Common myeloid progenitor, CD34-positive (primary cell): ENCODE results near the gene MTOR.

Experiments used
- CTCF ChIA-PET: fragments of 350-600 bp; sonication (Branson Sonifier 250); formaldehyde crosslinking; loops from one replicate; lab custom pipeline; 2021; ENCODE audit warnings: antibody characterized with exemption; lab: Charles Lee
- POLR2A ChIA-PET: fragments of 350-600 bp; sonication (Branson Sonifier 250); formaldehyde crosslinking; loops from one replicate; lab custom pipeline; 2021; ENCODE audit warnings: antibody characterized with exemption; lab: Charles Lee
- DNase-seq, 3 donors: peaks; one replicate each; pipeline versions ENCODE4 v3.0.0 to v3.0.0-alpha.2; 2013
- H3K27ac ChIP-seq, 2 experiments: 1 replicate in 1 of 2; 2 replicates in 1 of 2; pipeline ENCODE4 v1.7.0; 2013; ENCODE audit warnings: inconsistent platforms in 2 of 2, low read length in 2 of 2, mild to moderate bottlenecking in 2 of 2, low read depth in 1 of 2, moderate library complexity in 1 of 2; ENCODE audit not compliant: severe bottlenecking in 2 of 2, insufficient read depth in 1 of 2, poor library complexity in 1 of 2
- H3K27me3 ChIP-seq, 5 experiments: replicated peaks in 2 of 5; 1 replicate in 3 of 5; 2 replicates in 2 of 5; pipeline versions ENCODE4 v1.6.1 to v1.7.0; 2013; ENCODE audit warnings: low read length in 4 of 5, mild to moderate bottlenecking in 2 of 5, moderate library complexity in 2 of 5, inconsistent platforms in 1 of 5; ENCODE audit not compliant: insufficient read depth in 5 of 5, control insufficient read depth in 4 of 5
- H3K36me3 ChIP-seq, 4 experiments: 1 replicate in 2 of 4; 2 replicates in 2 of 4; pipeline versions ENCODE4 v1.6.1 to v1.7.0; 2013; ENCODE audit warnings: low read length in 3 of 4, control low read depth in 1 of 4, mild to moderate bottlenecking in 1 of 4; ENCODE audit not compliant: control insufficient read depth in 4 of 4, insufficient read depth in 4 of 4
- H3K4me1 ChIP-seq, 4 experiments: 1 replicate in 3 of 4; 2 replicates in 1 of 4; pipeline versions ENCODE4 v1.6.1 to v1.7.1; 2013; ENCODE audit warnings: low read length in 3 of 4, mild to moderate bottlenecking in 3 of 4, control low read depth in 1 of 4, inconsistent platforms in 1 of 4, moderate library complexity in 1 of 4; ENCODE audit not compliant: control insufficient read depth in 4 of 4, insufficient read depth in 4 of 4; ENCODE audit errors: control extremely low read depth in 1 of 4
- H3K4me3 ChIP-seq, 7 experiments: 1 replicate in 4 of 7; 2 replicates in 3 of 7; pipeline versions ENCODE4 v1.5.1 to v1.7.0; 2013; ENCODE audit warnings: mild to moderate bottlenecking in 7 of 7, low read length in 6 of 7, moderate library complexity in 6 of 7, inconsistent platforms in 2 of 7, low read depth in 2 of 7, control low read depth in 1 of 7; ENCODE audit not compliant: insufficient read depth in 4 of 7, control insufficient read depth in 1 of 7; ENCODE audit errors: extremely low read depth in 1 of 7
- H3K9me3 ChIP-seq, 5 experiments: 1 replicate in 4 of 5; 2 replicates in 1 of 5; pipeline versions ENCODE4 v1.6.1 to v1.7.1; 2013; ENCODE audit warnings: low read length in 4 of 5, mild to moderate bottlenecking in 2 of 5, inconsistent platforms in 1 of 5, low read depth in 1 of 5, moderate library complexity in 1 of 5; ENCODE audit not compliant: control insufficient read depth in 4 of 5, insufficient read depth in 2 of 5; ENCODE audit errors: control extremely low read depth in 1 of 5
- WGBS: methylation state at CpG from one replicate; pipeline ENCODE4 v1.1.5; 2013; ENCODE audit not compliant: insufficient coverage; 5-methylcytosine and 5-hydroxymethylcytosine counted together

The MTOR gene

DNA sequence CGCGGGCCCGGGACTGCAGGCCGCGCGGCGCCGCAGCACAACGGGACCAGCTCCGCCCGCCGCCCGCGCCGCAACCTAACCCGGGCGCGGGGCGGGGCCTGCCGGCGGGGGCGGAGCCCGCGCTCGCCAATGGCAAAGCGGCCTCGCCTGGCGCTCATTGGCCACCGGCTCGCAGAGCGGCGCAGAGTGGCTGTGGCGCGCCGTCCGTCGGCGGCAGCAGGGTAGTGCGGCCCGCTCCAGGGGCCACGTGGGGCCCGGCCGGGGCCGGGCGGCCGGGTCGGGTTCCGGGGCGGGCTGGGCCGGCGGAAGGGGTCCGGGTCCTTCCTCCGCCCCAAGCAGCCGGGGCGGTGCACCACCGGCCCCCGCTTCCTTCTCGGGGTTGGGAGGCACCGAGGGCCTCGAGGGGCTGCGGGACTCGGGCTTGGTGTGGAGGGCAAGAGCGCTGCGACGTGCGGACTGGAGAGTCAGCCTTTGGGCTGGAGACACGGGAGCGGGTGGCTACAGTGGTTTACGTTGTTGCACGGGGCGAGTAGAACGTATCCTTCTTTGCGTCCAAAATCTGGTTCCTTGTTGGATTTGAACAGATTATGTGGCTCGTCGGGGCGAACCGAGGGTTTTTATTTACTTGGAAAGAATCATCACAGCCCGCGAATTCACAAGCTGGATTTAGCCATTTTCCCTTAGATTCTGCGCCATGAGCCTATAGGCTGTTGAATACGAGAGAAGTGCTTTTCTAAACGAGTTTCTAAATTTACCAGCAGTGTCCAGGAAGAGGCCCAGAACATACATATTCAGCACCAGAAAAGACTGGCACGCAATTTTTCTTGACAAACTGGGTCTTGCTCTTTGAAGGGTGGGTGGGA lies 202.2 kb downstream of the MTOR start, which contains the start of gene SRM:
TSS of gene SRM (minus strand) at position 51 of the 863 bp plus-strand sequence. CDS start 75 bp downstream, outside the sequence.
- Histone ChIP-seq H3K36me3 (peaks cover 4 to 42% (median 22%) of the 10 kb centered on the region in 4 experiments), H3K27ac (peak within 1 kb of the TSS in 1 of 2 experiments; percentile 80), H3K27me3 (no peaks in the 10 kb centered on the region), H3K9me3 (peaks cover 0 to 3% (median 0%) of the 10 kb centered on the region in 5 experiments), H3K4me1 (peaks cover 6 to 27% (median 19%) of the 10 kb centered on the region in 4 experiments), H3K4me3 (peak within 1 kb of the TSS; percentile 78 to 92 (median 84))
- peak; percentile 86 to 93 (median 93) for DNase-seq
- CTCF ChIA-PET, result interaction anchor here (3.5 kb wide), 1 partner anchor 22 kb away, joined by 17 read pairs; no protein-coding TSS in a partner anchor
- POLR2A ChIA-PET, result interaction anchor here (0.6 to 1.0 kb wide), 5 partner anchors 9 to 360 kb away, joined by 3 read pairs; partner anchors contain the start of gene TARDBP
- WGBS, result 0% methylated on average over 62 of the region's 83 CpGs

DNA sequence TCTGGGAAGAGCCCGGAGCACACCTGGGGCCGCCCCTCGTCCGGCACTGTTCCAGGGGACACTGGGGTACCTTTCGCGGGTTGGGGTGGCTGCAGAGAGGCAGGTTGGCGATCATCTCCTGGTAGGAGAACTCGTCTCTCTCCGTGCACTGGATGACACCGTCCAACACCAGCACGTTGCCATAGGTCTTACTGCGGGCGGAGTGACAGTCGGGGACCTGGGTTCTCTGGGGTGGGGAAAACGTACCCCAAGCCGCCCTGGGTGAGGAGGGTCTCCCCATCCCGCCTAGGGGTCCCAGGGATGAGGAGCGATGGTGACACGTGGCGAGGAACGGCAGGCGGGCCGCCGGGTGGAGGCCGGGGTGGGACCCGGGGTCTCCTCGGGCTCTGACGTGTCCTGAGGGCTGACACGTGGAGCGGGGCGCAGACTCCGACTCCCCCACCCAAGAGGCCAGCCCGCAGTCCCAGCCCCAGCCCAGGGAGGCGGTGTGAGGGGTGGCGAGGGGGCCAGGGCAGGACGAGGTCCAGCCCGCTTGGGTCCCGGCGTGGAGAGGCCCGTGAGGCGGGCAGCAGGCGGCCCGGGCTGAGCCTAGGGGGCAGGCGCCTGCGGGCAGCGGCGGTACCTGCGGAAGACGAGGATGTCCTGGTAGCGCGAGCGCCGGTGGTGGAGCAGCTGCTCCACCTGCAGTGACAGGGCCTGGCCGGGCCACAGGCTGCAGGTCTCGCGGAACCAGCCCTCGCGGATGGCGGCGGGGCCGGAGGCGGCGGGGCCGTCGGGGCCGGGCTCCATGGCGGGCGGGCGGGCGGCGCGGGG lies 203.0 kb downstream of the MTOR start:
- CTCF ChIA-PET, result no interaction called here
- Histone ChIP-seq H3K27me3 (no peaks in the 10 kb centered on the region), H3K27ac (peak overlapping the region in 1 of 2 experiments; percentile 68), H3K4me3 (peak overlapping the region; percentile 44 to 91 (median 82)), H3K9me3 (no peaks in the 10 kb centered on the region), H3K4me1 (peaks cover 6 to 27% (median 19%) of the 10 kb centered on the region in 4 experiments), H3K36me3 (peaks cover 2 to 43% (median 19%) of the 10 kb centered on the region in 4 experiments)
- peak in 1 of 3 donors; percentile 14 for DNase-seq
- POLR2A ChIA-PET, result interaction anchor here (0.6 to 1.0 kb wide), 4 partner anchors 8 to 361 kb away, joined by 3 read pairs; no protein-coding TSS in a partner anchor
- 3% methylated on average over 64 of the region's 72 CpGs for WGBS

DNA sequence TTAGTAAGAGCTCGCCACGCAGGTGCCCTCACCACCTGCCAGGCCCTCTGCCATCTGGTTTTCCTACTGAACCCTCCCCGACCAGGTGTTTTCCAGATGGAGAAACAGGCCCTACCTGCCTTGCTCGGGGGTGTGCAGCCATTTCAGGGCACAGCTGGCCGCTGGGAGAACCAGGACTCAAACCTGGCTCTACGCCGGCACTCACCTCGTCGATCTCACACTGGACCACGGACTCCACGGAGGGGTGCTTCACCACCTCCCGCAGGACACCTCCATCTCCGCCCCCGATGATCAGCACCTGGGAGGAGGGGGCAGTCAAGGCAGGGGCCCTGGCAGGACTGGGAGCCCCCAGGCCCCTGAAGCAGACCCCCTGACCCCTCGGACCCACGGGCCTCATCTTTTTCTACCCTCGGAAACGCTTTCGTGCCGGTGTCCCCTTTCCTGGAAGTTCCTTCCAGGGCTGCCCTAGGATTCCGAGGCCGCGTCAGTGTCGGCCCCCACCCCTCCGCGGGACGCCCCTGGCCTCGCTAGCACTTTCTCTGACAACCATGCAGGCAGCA lies 203.7 kb downstream of the MTOR start:
- Histone ChIP-seq H3K4me1 (peaks cover 6 to 27% (median 19%) of the 10 kb centered on the region in 4 experiments), H3K36me3 (peaks cover 3 to 46% (median 21%) of the 10 kb centered on the region in 4 experiments), H3K27me3 (no peaks in the 10 kb centered on the region), H3K27ac (peak overlapping the region in 1 of 2 experiments; percentile 68), H3K4me3 (peak overlapping the region; percentile 44 to 91 (median 82)), H3K9me3 (no peaks in the 10 kb centered on the region)
- 86% methylated on average over 18 of the region's 28 CpGs for WGBS
- POLR2A ChIA-PET, result no interaction called here
- no peak for DNase-seq
- CTCF ChIA-PET, result interaction anchor here (2.1 kb wide), 1 partner anchor 21 kb away, joined by 7 read pairs; no protein-coding TSS in a partner anchor

DNA sequence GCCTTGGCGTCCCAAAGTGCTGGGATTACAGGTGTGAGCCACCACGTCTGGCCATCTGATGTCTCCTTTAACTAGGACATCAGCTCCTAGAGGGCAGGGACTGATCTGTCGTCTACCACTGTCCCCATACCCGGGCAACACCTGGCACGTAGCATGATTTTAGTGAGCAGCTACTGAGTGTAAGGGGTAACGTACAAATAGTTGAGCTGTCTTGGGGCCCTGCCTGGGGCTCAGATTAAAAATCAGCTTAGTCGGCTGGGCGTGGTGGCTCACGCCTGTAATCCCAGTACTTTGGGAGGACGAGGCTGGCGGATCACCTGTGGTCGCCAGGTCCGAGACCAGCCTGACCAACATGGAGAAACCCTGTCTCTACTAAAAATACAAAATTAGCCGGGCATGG lies 204.3 kb downstream of the MTOR start:
- DNase-seq, result no peak
- Histone ChIP-seq H3K36me3 (peaks cover 3 to 42% (median 19%) of the 10 kb centered on the region in 4 experiments), H3K27me3 (peaks cover 0 to 3% (median 0%) of the 10 kb centered on the region in 5 experiments), H3K9me3 (no peaks in the 10 kb centered on the region), H3K4me3 (no peak overlapping the region), H3K4me1 (peaks cover 6 to 23% (median 19%) of the 10 kb centered on the region in 4 experiments), H3K27ac (no peak overlapping the region)
- WGBS, result over 99% methylated on average over 14 of the region's 14 CpGs
- ChIA-PET POLR2A (no interaction called here), CTCF (interaction anchor here (1.0 to 2.1 kb wide), 3 partner anchors 17 to 22 kb away, joined by 3 to 7 read pairs (median 3); no protein-coding TSS in a partner anchor)

DNA sequence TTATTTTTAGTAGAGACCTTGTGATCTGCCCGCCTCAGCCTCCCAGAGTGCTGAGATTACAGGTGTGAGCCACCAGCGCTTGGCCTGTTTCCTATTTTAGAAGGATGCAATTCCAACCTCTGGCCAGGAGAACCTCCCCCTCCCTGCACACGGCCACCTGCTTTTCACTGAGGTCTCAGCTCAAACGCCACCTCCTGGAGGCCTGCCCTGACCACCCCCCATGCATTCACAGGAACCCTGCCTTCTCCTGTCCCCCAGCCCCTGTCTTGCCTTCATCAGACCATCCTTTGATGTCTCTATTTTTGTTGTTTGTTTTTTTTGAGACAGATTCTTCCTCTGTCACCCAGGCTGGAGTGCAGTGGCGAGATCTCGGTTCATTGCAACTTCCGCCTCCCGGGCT lies 204.9 kb downstream of the MTOR start:
- Histone ChIP-seq H3K4me1 (peaks cover 6 to 20% (median 19%) of the 10 kb centered on the region in 4 experiments), H3K4me3 (no peak overlapping the region), H3K36me3 (peaks cover 3 to 38% (median 18%) of the 10 kb centered on the region in 4 experiments), H3K27ac (no peak overlapping the region), H3K27me3 (peaks cover 0 to 8% (median 0%) of the 10 kb centered on the region in 5 experiments), H3K9me3 (no peaks in the 10 kb centered on the region)
- POLR2A ChIA-PET, result no interaction called here
- 97% methylated on average over 5 of the region's 8 CpGs for whole genome bisulfite sequencing
- CTCF ChIA-PET, result interaction anchor here (0.6 to 2.1 kb wide), 6 partner anchors 11 to 605 kb away, joined by 3 to 7 read pairs (median 3); no protein-coding TSS in a partner anchor
- DNase-seq, result no peak
